GM19328 (cell line): ENCODE measurements around the gene COBL.

Experiments
- ATAC-seq: cut with Tn5 transposase; IDR thresholded peaks from one replicate; pipeline ENCODE4 v1.9.1; 2021; ENCODE audit warnings: mild to moderate bottlenecking, moderate library complexity; ENCODE audit not compliant: unreplicated experiment

The COBL gene

GRCh38 chr7:51126813-51127617, 189.6 kb downstream of the COBL start:
- no peak for ATAC-seq

GRCh38 chr7:51126324-51126723, 190.3 kb downstream of the COBL start:
- no peak for ATAC-seq

GRCh38 chr7:51124321-51124720, 192.3 kb downstream of the COBL start:
- ATAC-seq = no peak

GRCh38 chr7:51123322-51124019, 193.1 kb downstream of the COBL start:
- ATAC-seq = no peak

- no peak for ATAC-seq
Measured at GRCh38 chr7:51121931-51122425, 194.6 kb downstream of the COBL start.

GRCh38 chr7:51121036-51121790, 195.4 kb downstream of the COBL start:
- ATAC-seq = no peak

- no peak for ATAC-seq
Measured at GRCh38 chr7:51118628-51119027, 198.0 kb downstream of the COBL start.

- ATAC-seq = no peak
Measured at GRCh38 chr7:51114501-51114900, 202.1 kb downstream of the COBL start.

GRCh38 chr7:51113962-51114361, 202.6 kb downstream of the COBL start:
- no peak for ATAC-seq

GRCh38 chr7:51113560-51113959, 203.0 kb downstream of the COBL start:
- ATAC-seq = no peak

- no peak for ATAC-seq
Measured at GRCh38 chr7:51111241-51111940, 205.2 kb downstream of the COBL start.

GRCh38 chr7:51108134-51108533, 208.5 kb downstream of the COBL start:
- no peak for ATAC-seq

- no peak for ATAC-seq
Measured at GRCh38 chr7:51104278-51104677, 212.3 kb downstream of the COBL start.

- ATAC-seq = no peak
Measured at GRCh38 chr7:51103718-51104117, 212.9 kb downstream of the COBL start.

GRCh38 chr7:51102828-51103227, 213.8 kb downstream of the COBL start:
- no peak for ATAC-seq

- no peak for ATAC-seq
Measured at GRCh38 chr7:51101111-51101757, 215.4 kb downstream of the COBL start.

GRCh38 chr7:51090411-51090810, 226.2 kb downstream of the COBL start:
- ATAC-seq = no peak

- no peak for ATAC-seq
Measured at GRCh38 chr7:51085034-51085692, 231.4 kb downstream of the COBL start.

GRCh38 chr7:51084121-51084520, 232.5 kb downstream of the COBL start:
- ATAC-seq = no peak
